HTERT RPE-1 (cell line): ENCODE data around the gene TBPL1.

Experiments
- in situ Hi-C: fragments of 300-500 bp; cut with MboI; formaldehyde crosslinking; loops from 4 replicates; pipeline ENCODE4 v1.14.3; 2020; ENCODE audit warnings: low sequenced_read_pairs

TBPL1 gene

GRCh38 chr6:133952815-133953633, at the start of gene TBPL1:
TBPL1 (plus strand) TSS chr6:133953224; CDS start chr6:133980126, 26,902 bp downstream.
- in situ Hi-C loops: no loop called here

GRCh38 chr6:133903855-133904254, 49.2 kb upstream of the TBPL1 start:
- in situ Hi-C loops: loop anchor here (25.0 kb wide), 1 partner anchor 342 kb away; no protein-coding TSS in a partner anchor

- in situ Hi-C loops: loop anchor here (25.0 kb wide), 1 partner anchor 344 kb away; no protein-coding TSS in a partner anchor
Measured at GRCh38 chr6:133906050-133906449, 47.0 kb upstream of the TBPL1 start.

- in situ Hi-C loops: loop anchor here (25.0 kb wide), 1 partner anchor 354 kb away; no protein-coding TSS in a partner anchor
Measured at GRCh38 chr6:133916650-133917151, 36.3 kb upstream of the TBPL1 start.

- in situ Hi-C loops: loop anchor here (25.0 kb wide), 1 partner anchor 355 kb away; no protein-coding TSS in a partner anchor
Measured at GRCh38 chr6:133917781-133918180, 35.2 kb upstream of the TBPL1 start.

GRCh38 chr6:133918208-133918930, 34.7 kb upstream of the TBPL1 start:
- in situ Hi-C loops: loop anchor here (25.0 kb wide), 1 partner anchor 356 kb away; no protein-coding TSS in a partner anchor

- in situ Hi-C loops: loop anchor here (25.0 kb wide), 1 partner anchor 357 kb away; no protein-coding TSS in a partner anchor
Measured at GRCh38 chr6:133919362-133919761, 33.7 kb upstream of the TBPL1 start.

GRCh38 chr6:133921249-133921859, 31.7 kb upstream of the TBPL1 start:
- in situ Hi-C loops: loop anchor here (25.0 kb wide), 1 partner anchor 359 kb away; no protein-coding TSS in a partner anchor

GRCh38 chr6:133923938-133924593, 29.0 kb upstream of the TBPL1 start:
- in situ Hi-C loops: loop anchor here (25.0 kb wide), 1 partner anchor 362 kb away; no protein-coding TSS in a partner anchor

- in situ Hi-C loops: loop anchor here (25.0 kb wide), 1 partner anchor 156 kb away; no protein-coding TSS in a partner anchor
Measured at GRCh38 chr6:133931221-133931620, 21.8 kb upstream of the TBPL1 start.

GRCh38 chr6:133936352-133936751, 16.7 kb upstream of the TBPL1 start:
- in situ Hi-C loops: loop anchor here (25.0 kb wide), 1 partner anchor 151 kb away; no protein-coding TSS in a partner anchor

- in situ Hi-C loops: loop anchor here (25.0 kb wide), 1 partner anchor 149 kb away; no protein-coding TSS in a partner anchor
Measured at GRCh38 chr6:133937909-133938308, 15.1 kb upstream of the TBPL1 start.

- in situ Hi-C loops: loop anchor here (25.0 kb wide), 1 partner anchor 149 kb away; no protein-coding TSS in a partner anchor
Measured at GRCh38 chr6:133938533-133938932, 14.5 kb upstream of the TBPL1 start.

- in situ Hi-C loops: loop anchor here (25.0 kb wide), 1 partner anchor 147 kb away; no protein-coding TSS in a partner anchor
Measured at GRCh38 chr6:133939778-133940667, 13.0 kb upstream of the TBPL1 start.

- in situ Hi-C loops: loop anchor here (25.0 kb wide), 1 partner anchor 142 kb away; no protein-coding TSS in a partner anchor
Measured at GRCh38 chr6:133945158-133945557, 7.9 kb upstream of the TBPL1 start.

GRCh38 chr6:133947302-133947900, 5.6 kb upstream of the TBPL1 start:
- in situ Hi-C loops: loop anchor here (25.0 kb wide), 1 partner anchor 140 kb away; no protein-coding TSS in a partner anchor

- in situ Hi-C loops: loop anchor here (25.0 kb wide), 1 partner anchor 139 kb away; no protein-coding TSS in a partner anchor
Measured at GRCh38 chr6:133948472-133948871, 4.6 kb upstream of the TBPL1 start.

GRCh38 chr6:133951227-133951626, 1.8 kb upstream of the TBPL1 start:
- in situ Hi-C loops: no loop called here
